Measurements from ENCODE around the gene ISYNA1. TPM values are rescaled to one million over a fixed set of nuclear protein-coding genes. Genes with fewer than 3 reads are reported as not detected.

The ISYNA1 gene
- total and polyA plus RNA-seq, 2 of the 8 experiments (the other 6 are each of a cell fraction or from before 2014, with no cell fraction given) = 207 to 264 TPM

GRCh38 chr19:18465964-18466339, 28.0 kb upstream of the ISYNA1 start:
- no peak overlapping the region for H2AFZ ChIP-seq (ENCODE audit: low read length)
- H3K27me3 ChIP-seq (replicated peaks in 1 of 4; ENCODE audit: control insufficient read depth in 3 of 4, extremely low read depth in 1 of 4, insufficient read depth in 3 of 4, low read length in 3 of 4) = no peaks in the 10 kb centered on the region
- H3K4me1 ChIP-seq (replicated peaks in 1 of 4; ENCODE audit: control insufficient read depth in 3 of 4, insufficient read depth in 4 of 4, low read length in 3 of 4) = peaks cover 0 to 1% (median 0%) of the 10 kb centered on the region in 4 experiments; a peak in 2 of 7 replicates
- DNase-seq (ENCODE audit: low read depth in 1 of 2, low spot score in 2 of 2) (no peak), FAIRE-seq (no peak)
- no peak overlapping the region for H3K4me2 ChIP-seq (ENCODE audit: insufficient read depth in 1 of 2, low read depth in 2 of 2, low read length in 2 of 2)
- ChIA-PET POLR2A (ENCODE audit: partially characterized antibody) (interaction anchor here (1.2 kb wide), 1 partner anchor 27 kb away, joined by 3 read pairs; no protein-coding TSS in a partner anchor), CTCF (ENCODE audit: partially characterized antibody) (interaction anchor here (0.6 to 3.0 kb wide), 23 partner anchors 9 to 381 kb away, joined by 3 to 21 read pairs (median 4); partner anchors contain the start of gene FKBP8)
- H3K23ac ChIP-seq (ENCODE audit: insufficient read length) = no peak overlapping the region
- no peak overlapping the region for H4K5ac ChIP-seq (ENCODE audit: insufficient read length, low read depth, low read length)
- no peak overlapping the region for H2BK12ac ChIP-seq (ENCODE audit: low read depth, low read length)
- peaks cover 8% of the 10 kb centered on the region; the same call in 1 of the 2 replicates for H3K23me2 ChIP-seq (ENCODE audit: low read depth, low read length)
- WGBS, 2 experiments (ENCODE audit: extremely low coverage in 1 of 2, insufficient coverage in 1 of 2, insufficient read length in 1 of 2, insufficient replicate concordance in 2 of 2, low coverage in 1 of 2, low lambda C conversion rate in 2 of 2, missing lambda C conversion rate in 1 of 2) = 85% methylated on average over 6 of the region's 6 CpGs; no CpG with 5 or more reads in 1 of the 2 experiments
- no peak overlapping the region for H3K56ac ChIP-seq (replicated peaks; ENCODE audit: insufficient read length, low read depth, low read length)
- peaks cover 0 to 6% (median 2%) of the 10 kb centered on the region in 4 experiments; a peak in 1 of 8 replicates for H3K36me3 ChIP-seq (ENCODE audit: control insufficient read depth in 2 of 4, insufficient read depth in 4 of 4, low read length in 3 of 4)
- H3K9me3 ChIP-seq (ENCODE audit: insufficient read depth in 2 of 2, low read depth in 1 of 2, low read length in 1 of 2) = no peaks in the 10 kb centered on the region
- H2BK120ac ChIP-seq (replicated peaks; ENCODE audit: low read depth, low read length) = no peak overlapping the region
- no peak overlapping the region for H3K9ac ChIP-seq (replicated peaks in 1 of 4; ENCODE audit: extremely low read depth in 1 of 4, low read depth in 3 of 4, low read length in 3 of 4)
- H3K4me3 ChIP-seq (ENCODE audit: extremely low read depth in 1 of 4, insufficient read depth in 2 of 4, low read depth in 3 of 4, low read length in 4 of 4) = no peak overlapping the region
- H2AK5ac ChIP-seq (ENCODE audit: low read depth, low read length) = no peak overlapping the region
- H4K91ac ChIP-seq (replicated peaks; ENCODE audit: insufficient read length, low read length) = no peak overlapping the region
- H3K27ac ChIP-seq (ENCODE audit: low read depth, low read length) = no peak overlapping the region
- no peak overlapping the region; the same call in 1 of the 2 replicates for H4K8ac ChIP-seq (ENCODE audit: extremely low read depth, insufficient read depth, low read length)
- no peak overlapping the region for H3K4ac ChIP-seq (replicated peaks; ENCODE audit: insufficient read length, low read depth, low read length)
- no peaks in the 10 kb centered on the region for H3K79me2 ChIP-seq (ENCODE audit: control insufficient read depth in 1 of 2, insufficient read depth in 2 of 2, low read length in 2 of 2)
- no peak overlapping the region for H2BK15ac ChIP-seq (ENCODE audit: low read length)
- peaks cover 4% of the 10 kb centered on the region for H3K79me1 ChIP-seq (ENCODE audit: low read depth, low read length)
- peaks cover 11 to 21% of the 10 kb centered on the region in 2 experiments for H4K20me1 ChIP-seq (replicated peaks in 1 of 2; ENCODE audit: control insufficient read depth in 1 of 2, insufficient read depth in 2 of 2, low read length in 2 of 2)
- H2BK5ac ChIP-seq (ENCODE audit: low read depth, low read length) = no peak overlapping the region; the same call in 1 of the 2 replicates
- TF ChIP-seq YY1 (IDR thresholded peaks at IDR 0.05; ENCODE audit: low read depth, low read length) (no peak), POLR2AphosphoS5 (IDR thresholded peaks at IDR 0.05; ENCODE audit: low read depth, low read length) (no peak), BRCA1 (IDR thresholded peaks at IDR 0.05; ENCODE audit: low read depth, low read length) (no peak), CTCF (IDR thresholded peaks at IDR 0.05; ENCODE audit: control extremely low read depth in 1 of 3, insufficient read depth in 1 of 3, low read depth in 1 of 3, low read length in 3 of 3) (no peak), SUZ12 (IDR thresholded peaks at IDR 0.05; ENCODE audit: low read length) (no peak), MAFK (IDR thresholded peaks at IDR 0.05; ENCODE audit: low read depth, low read length) (no peak), HDAC6 (IDR thresholded peaks at IDR 0.05; ENCODE audit: low read depth, low read length) (no peak), SP2 (IDR thresholded peaks at IDR 0.05; ENCODE audit: low read length) (no peak), E2F6 (IDR thresholded peaks at IDR 0.05) (no peak), JUN (IDR thresholded peaks at IDR 0.05; ENCODE audit: low read depth, low read length) (no peak), SRF (IDR thresholded peaks at IDR 0.05; ENCODE audit: low read depth, low read length) (no peak), JUND (IDR thresholded peaks at IDR 0.05; ENCODE audit: low read length) (no peak)
- no peak overlapping the region for H3K14ac ChIP-seq (ENCODE audit: insufficient read length)
- H3K18ac ChIP-seq (ENCODE audit: extremely low read depth, low read length) = no peak overlapping the region
- H2BK20ac ChIP-seq (ENCODE audit: low read length) = no peak overlapping the region
